ENCODE measurements around the gene ARHGAP1. TPM values are rescaled to one million over a fixed set of nuclear protein-coding genes. Genes with fewer than 3 reads are reported as not detected.
"Not testable (repeated sequence)": the region's sequence is repeated elsewhere in the genome, so short reads cannot be mapped to it uniquely, and the experiment has no call there.

ARHGAP1 gene
- polyA plus RNA-seq, 2 of the 4 experiments (the other 2 are of a cell fraction), result 17.2 to 35.2 TPM

DNA sequence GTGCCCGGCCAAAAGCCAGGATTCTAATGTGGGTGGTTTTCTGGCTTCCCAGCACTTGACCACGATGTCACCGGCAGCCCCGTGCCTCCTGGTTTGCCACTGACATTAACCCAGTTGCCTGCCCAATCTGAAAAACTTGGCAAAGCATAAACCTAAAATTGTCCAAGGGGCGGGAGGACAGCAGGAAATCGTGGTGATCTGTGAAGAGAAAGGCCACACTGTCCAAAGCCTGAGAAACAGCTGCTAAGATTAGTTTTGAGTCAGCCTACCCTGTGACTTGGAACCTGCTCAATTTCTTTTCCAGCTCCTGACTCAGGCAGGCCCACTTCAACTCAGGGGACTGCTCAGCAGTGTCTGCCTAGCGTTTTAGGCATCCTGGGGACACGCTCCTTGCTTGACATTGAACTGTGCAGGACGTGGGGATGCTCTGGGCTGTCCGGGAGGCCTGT, 10.4 kb upstream of the ARHGAP1 start:
- no peak for FAIRE-seq
- POLR2A ChIA-PET, result interaction anchor here (2.1 kb wide), 1 partner anchor 10 kb away, joined by 11 read pairs; the partner anchor contains the start of genes ARHGAP1 and ZNF408
- TF ChIP-seq, protein P1, sequence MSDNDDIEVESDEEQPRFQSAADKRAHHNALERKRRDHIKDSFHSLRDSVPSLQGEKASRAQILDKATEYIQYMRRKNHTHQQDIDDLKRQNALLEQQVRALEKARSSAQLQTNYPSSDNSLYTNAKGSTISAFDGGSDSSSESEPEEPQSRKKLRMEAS (IDR thresholded peaks at IDR 0.05), result 0 out of 2 replicates have a peak, but pooled peaks have one; percentile 18
- TF ChIP-seq FOSL2 (IDR thresholded peaks at IDR 0.05), result no peak
- peak; percentile 31; the same call in 1 of the 2 replicates for TF ChIP-seq FOSL2 (CRISPR knock-in tag; IDR thresholded peaks at IDR 0.05)
- no peak for TF ChIP-seq RNF2 (IDR thresholded peaks at IDR 0.05; ENCODE audit: borderline replicate concordance, low read depth)
- ATAC-seq, result peak; percentile 71 to 91
- 54% methylated on average over 7 of the region's 10 CpGs for WGBS (ENCODE audit: missing lambda C conversion rate)
- H3K9me3 ChIP-seq, result no peaks in the 10 kb centered on the region
- peak in 1 of 2 experiments; percentile 53 for DNase-seq (ENCODE audit: low read depth in 1 of 2, low spot score in 1 of 2)
- CTCF ChIA-PET, result interaction anchor here (2.1 kb wide), 1 partner anchor 8 kb away, joined by 5 read pairs; the partner anchor contains the start of gene F2
- peak overlapping the region; percentile 36 for H3K4me2 ChIP-seq
- no peak overlapping the region for H3K4me3 ChIP-seq
- H3K27ac ChIP-seq, result peak overlapping the region; percentile 89 to 91
- peaks cover 50% of the 10 kb centered on the region for H3K4me1 ChIP-seq

DNA sequence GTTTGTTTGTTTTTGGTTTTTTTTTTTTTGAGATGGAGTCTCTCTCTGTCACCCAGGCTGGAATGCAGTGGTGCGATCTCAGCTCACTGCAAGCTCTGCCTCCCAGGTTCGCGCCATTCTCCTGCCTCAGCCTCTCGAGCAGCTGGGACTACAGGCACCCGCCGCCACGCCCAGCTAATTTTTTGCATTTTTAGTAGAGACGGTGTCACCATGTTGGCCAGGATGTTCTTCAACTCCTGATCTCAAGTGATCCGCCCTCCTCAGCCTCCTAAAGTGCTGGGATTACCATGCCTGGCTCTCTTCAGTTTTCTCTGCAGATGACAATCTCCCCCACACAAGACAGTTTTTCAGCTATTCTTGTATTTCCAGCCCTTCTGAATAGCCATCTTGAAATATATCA, 8.9 kb upstream of the ARHGAP1 start:
- POLR2A ChIA-PET; DNase-seq (ENCODE audit: low read depth in 1 of 2, low spot score in 1 of 2); FAIRE-seq; H3K4me3 ChIP-seq; ATAC-seq; H3K4me2 ChIP-seq; H3K9me3 ChIP-seq: not testable (repeated sequence)
- H3K27ac ChIP-seq, result peak overlapping the region; percentile 89 to 91; a peak in 2 of 6 replicates
- WGBS (ENCODE audit: missing lambda C conversion rate), result 75% methylated on average over 9 of the region's 9 CpGs
- CTCF ChIA-PET, result interaction anchor here (0.6 to 2.1 kb wide), 3 partner anchors 10 to 320 kb away, joined by 3 to 5 read pairs (median 3); partner anchors contain the start of gene F2
- H3K4me1 ChIP-seq, result peaks cover 41% of the 10 kb centered on the region

DNA sequence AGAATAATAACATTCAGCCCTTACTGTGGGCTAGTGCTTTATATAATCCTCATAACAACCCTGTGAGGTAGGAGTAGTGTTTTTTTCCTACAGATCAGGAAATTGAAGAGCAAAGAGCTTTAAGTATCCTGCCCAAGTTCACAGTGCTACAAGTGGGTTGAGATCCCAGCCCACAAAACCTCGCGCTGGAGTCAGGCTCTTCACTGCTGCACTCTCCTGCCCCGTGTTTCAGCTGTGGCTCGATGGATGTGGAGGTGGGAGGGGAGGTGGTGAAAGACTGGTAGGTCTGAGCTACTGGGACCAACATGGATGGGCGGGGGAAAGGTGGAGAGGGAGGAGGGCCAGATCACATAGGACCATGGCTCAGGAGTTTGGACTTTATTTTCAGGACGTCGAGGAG, 6.5 kb upstream of the ARHGAP1 start:
- POLR2A ChIA-PET, result interaction anchor here (1.1 kb wide), 1 partner anchor 9 kb away, joined by 3 read pairs; no protein-coding TSS in a partner anchor
- Histone ChIP-seq H3K4me1 (peaks cover 37% of the 10 kb centered on the region), H3K4me2 (no peak overlapping the region), H3K4me3 (no peak overlapping the region), H3K27ac (no peak overlapping the region), H3K9me3 (no peaks in the 10 kb centered on the region)
- no peak for TF ChIP-seq ZNF302 (CRISPR knock-in tag; IDR thresholded peaks at IDR 0.05)
- TF ChIP-seq POLR2A (IDR thresholded peaks at IDR 0.05; ENCODE audit: low read length), result no peak
- TF ChIP-seq, protein P1 (IDR thresholded peaks at IDR 0.05), result no peak
- TF ChIP-seq FOSB (CRISPR knock-in tag; IDR thresholded peaks at IDR 0.05), result no peak
- TF ChIP-seq HOXA7 (CRISPR knock-in tag; IDR thresholded peaks at IDR 0.05), result no peak
- TF ChIP-seq, protein P2, sequence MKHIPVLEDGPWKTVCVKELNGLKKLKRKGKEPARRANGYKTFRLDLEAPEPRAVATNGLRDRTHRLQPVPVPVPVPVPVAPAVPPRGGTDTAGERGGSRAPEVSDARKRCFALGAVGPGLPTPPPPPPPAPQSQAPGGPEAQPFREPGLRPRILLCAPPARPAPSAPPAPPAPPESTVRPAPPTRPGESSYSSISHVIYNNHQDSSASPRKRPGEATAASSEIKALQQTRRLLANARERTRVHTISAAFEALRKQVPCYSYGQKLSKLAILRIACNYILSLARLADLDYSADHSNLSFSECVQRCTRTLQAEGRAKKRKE (CRISPR knock-in tag; IDR thresholded peaks at IDR 0.05; ENCODE audit: low read depth), result no peak
- TF ChIP-seq ZSCAN20 (CRISPR knock-in tag; IDR thresholded peaks at IDR 0.05), result no peak
- FAIRE-seq (no peak), ATAC-seq (no peak), DNase-seq (ENCODE audit: low read depth in 1 of 2, low spot score in 1 of 2) (no peak)
- CTCF ChIA-PET, result interaction anchor here (0.9 to 1.4 kb wide), 2 partner anchors 16 to 102 kb away, joined by 3 read pairs; no protein-coding TSS in a partner anchor
- 85% methylated on average over 7 of the region's 7 CpGs for WGBS (ENCODE audit: missing lambda C conversion rate)

DNA sequence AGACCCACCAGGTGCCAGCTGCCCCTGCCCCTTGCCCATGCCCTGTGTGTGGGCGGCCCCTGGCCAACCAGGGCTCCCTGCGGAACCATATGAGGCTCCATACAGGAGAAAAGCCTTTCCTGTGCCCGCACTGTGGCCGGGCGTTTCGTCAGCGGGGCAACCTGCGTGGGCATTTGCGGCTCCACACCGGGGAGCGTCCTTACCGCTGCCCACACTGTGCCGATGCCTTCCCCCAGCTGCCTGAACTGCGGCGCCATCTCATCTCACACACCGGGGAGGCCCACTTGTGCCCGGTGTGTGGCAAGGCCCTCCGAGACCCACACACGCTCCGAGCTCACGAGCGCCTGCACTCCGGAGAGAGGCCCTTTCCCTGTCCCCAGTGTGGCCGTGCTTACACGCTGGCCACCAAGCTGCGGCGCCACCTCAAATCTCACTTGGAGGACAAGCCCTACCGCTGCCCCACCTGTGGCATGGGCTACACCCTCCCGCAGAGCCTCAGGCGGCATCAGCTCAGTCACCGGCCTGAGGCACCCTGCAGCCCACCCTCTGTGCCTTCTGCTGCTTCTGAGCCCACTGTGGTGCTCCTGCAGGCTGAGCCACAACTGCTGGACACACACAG, 4.8 kb upstream of the ARHGAP1 start:
- ATAC-seq (no peak), DNase-seq (ENCODE audit: low read depth in 1 of 2, low spot score in 1 of 2) (no peak), FAIRE-seq (no peak)
- TF ChIP-seq EHMT2 (IDR thresholded peaks at IDR 0.05; ENCODE audit: low read depth) (no peak), FOXS1 (CRISPR knock-in tag; IDR thresholded peaks at IDR 0.05) (no peak), GATA3 (IDR thresholded peaks at IDR 0.05; ENCODE audit: borderline replicate concordance) (no peak), CEBPB (IDR thresholded peaks at IDR 0.05) (no peak), ZC3H11A (IDR thresholded peaks at IDR 0.05) (no peak), RFX5 (IDR thresholded peaks at IDR 0.05) (no peak), MAFK (IDR thresholded peaks at IDR 0.05; ENCODE audit: partially characterized antibody) (no peak)
- TF ChIP-seq, protein P3, sequence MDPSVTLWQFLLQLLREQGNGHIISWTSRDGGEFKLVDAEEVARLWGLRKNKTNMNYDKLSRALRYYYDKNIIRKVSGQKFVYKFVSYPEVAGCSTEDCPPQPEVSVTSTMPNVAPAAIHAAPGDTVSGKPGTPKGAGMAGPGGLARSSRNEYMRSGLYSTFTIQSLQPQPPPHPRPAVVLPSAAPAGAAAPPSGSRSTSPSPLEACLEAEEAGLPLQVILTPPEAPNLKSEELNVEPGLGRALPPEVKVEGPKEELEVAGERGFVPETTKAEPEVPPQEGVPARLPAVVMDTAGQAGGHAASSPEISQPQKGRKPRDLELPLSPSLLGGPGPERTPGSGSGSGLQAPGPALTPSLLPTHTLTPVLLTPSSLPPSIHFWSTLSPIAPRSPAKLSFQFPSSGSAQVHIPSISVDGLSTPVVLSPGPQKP (IDR thresholded peaks at IDR 0.05; ENCODE audit: low read depth, low read length), result no peak
- 98% methylated on average over 30 of the region's 31 CpGs for WGBS (ENCODE audit: missing lambda C conversion rate)
- Histone ChIP-seq H3K9me3 (no peaks in the 10 kb centered on the region), H3K4me3 (no peak overlapping the region), H3K27ac (no peak overlapping the region), H3K4me1 (peaks cover 22% of the 10 kb centered on the region), H3K4me2 (no peak overlapping the region)
- ChIA-PET POLR2A (no interaction called here), CTCF (interaction anchor here (1.0 to 1.6 kb wide), 2 partner anchors 8 to 474 kb away, joined by 3 read pairs; no protein-coding TSS in a partner anchor)
